H9 (cell line): ENCODE results near the gene KHK. TPM values are rescaled to one million over a fixed set of nuclear protein-coding genes. Genes with fewer than 3 reads are reported as not detected.

Experiments
- DNase-seq: peaks from one replicate; pipeline ENCODE4 v3.0.0-alpha.2; 2017
- H2AFZ ChIP-seq: one replicate; pipeline ENCODE4 v1.6.1; 2013; ENCODE audit warnings: mild to moderate bottlenecking, low read length, control low read depth, moderate library complexity
- H2AK5ac ChIP-seq: 2 replicates; pipeline ENCODE4 v1.6.1; 2013; ENCODE audit warnings: low read length, control low read depth, mixed read lengths; ENCODE audit not compliant: insufficient read length
- H2BK120ac ChIP-seq: one replicate; pipeline ENCODE4 v1.6.1; 2013; ENCODE audit warnings: low read depth, mild to moderate bottlenecking, low read length, control low read depth, inconsistent platforms; ENCODE audit not compliant: poor library complexity, severe bottlenecking
- H2BK12ac ChIP-seq: 2 replicates; pipeline ENCODE4 v1.6.1; 2013; ENCODE audit warnings: low read length, control low read depth, mixed read lengths, low read depth; ENCODE audit not compliant: insufficient read length
- H2BK15ac ChIP-seq: 2 replicates; pipeline ENCODE4 v1.6.1; 2013; ENCODE audit warnings: low read depth, low read length, control low read depth
- H2BK20ac ChIP-seq: one replicate; pipeline ENCODE4 v1.6.1; 2013; ENCODE audit warnings: low read depth, mild to moderate bottlenecking, low read length, control low read depth, inconsistent platforms; ENCODE audit not compliant: poor library complexity, severe bottlenecking
- H2BK5ac ChIP-seq: 2 replicates; pipeline ENCODE4 v1.6.1; 2013; ENCODE audit warnings: low read length, control low read depth, mixed read lengths; ENCODE audit not compliant: insufficient read length
- H3K14ac ChIP-seq: 2 replicates; pipeline ENCODE4 v1.6.1; 2013; ENCODE audit warnings: low read length, control low read depth; ENCODE audit not compliant: insufficient read depth
- H3K18ac ChIP-seq: 2 replicates; pipeline ENCODE4 v1.6.1; 2013; ENCODE audit warnings: low read depth, mild to moderate bottlenecking, mixed read lengths, low read length, control low read depth; ENCODE audit not compliant: insufficient read length
- H3K23ac ChIP-seq: 2 replicates; pipeline ENCODE4 v1.6.1; 2013; ENCODE audit warnings: low read length, control low read depth, mixed read lengths, low read depth; ENCODE audit not compliant: insufficient read length
- H3K23me2 ChIP-seq: 2 replicates; pipeline ENCODE4 v1.6.1; 2013; ENCODE audit warnings: low read depth, mild to moderate bottlenecking, mixed read lengths, low read length, control low read depth; ENCODE audit not compliant: insufficient read length, poor library complexity, severe bottlenecking
- H3K27ac ChIP-seq: 2 replicates; pipeline ENCODE4 v1.5.1; 2013; ENCODE audit warnings: low read length, control low read depth, mixed read lengths, low read depth; ENCODE audit not compliant: insufficient read length
- H3K27me3 ChIP-seq: 2 replicates; pipeline ENCODE4 v1.6.1; 2013; ENCODE audit warnings: low read length, control low read depth, inconsistent platforms; ENCODE audit not compliant: insufficient read depth
- H3K4ac ChIP-seq: 2 replicates; pipeline ENCODE4 v1.6.1; 2013; ENCODE audit warnings: low read depth, mild to moderate bottlenecking, control low read depth, inconsistent platforms, low read length, moderate library complexity
- H3K4me1 ChIP-seq: 2 replicates; pipeline ENCODE4 v1.6.1; 2013; ENCODE audit warnings: low read length, control low read depth, inconsistent platforms; ENCODE audit not compliant: insufficient read depth
- H3K4me2 ChIP-seq: 2 replicates; pipeline ENCODE4 v1.6.1; 2013; ENCODE audit warnings: low read length, control low read depth, mixed read lengths; ENCODE audit not compliant: insufficient read length, insufficient read depth
- H3K56ac ChIP-seq: 2 replicates; pipeline ENCODE4 v1.6.1; 2013; ENCODE audit warnings: low read depth, mild to moderate bottlenecking, mixed read lengths, low read length, control low read depth; ENCODE audit not compliant: insufficient read length
- H3K79me1 ChIP-seq: 2 replicates; pipeline ENCODE4 v1.6.1; 2013; ENCODE audit warnings: low read depth, mild to moderate bottlenecking, moderate library complexity, low read length, control low read depth, inconsistent platforms; ENCODE audit not compliant: insufficient read depth, poor library complexity, severe bottlenecking
- H3K79me2 ChIP-seq: 2 replicates; pipeline ENCODE4 v1.6.1; 2013; ENCODE audit warnings: low read length, control low read depth, inconsistent platforms; ENCODE audit not compliant: insufficient read depth
- H3K9ac ChIP-seq: 2 replicates; pipeline ENCODE4 v1.6.1; 2013; ENCODE audit warnings: low read length, control low read depth, mixed read lengths; ENCODE audit not compliant: insufficient read length; ENCODE audit errors: extremely low read depth
- H3K9me3 ChIP-seq: one replicate; pipeline ENCODE4 v1.6.1; 2013; ENCODE audit warnings: low read depth, low read length, inconsistent platforms; ENCODE audit not compliant: control insufficient read depth
- H3T11ph ChIP-seq: one replicate; pipeline ENCODE4 v1.6.1; 2013; ENCODE audit warnings: mild to moderate bottlenecking, low read length, control low read depth, inconsistent platforms
- H4K20me1 ChIP-seq: one replicate; pipeline ENCODE4 v1.6.1; 2013; ENCODE audit not compliant: control insufficient read depth, insufficient read length, insufficient read depth
- H4K5ac ChIP-seq: 2 replicates; pipeline ENCODE4 v1.6.1; 2013; ENCODE audit warnings: low read depth, mild to moderate bottlenecking, mixed read lengths, low read length, control low read depth; ENCODE audit not compliant: insufficient read length
- H4K8ac ChIP-seq: replicated peaks from 2 replicates; pipeline ENCODE4 v1.6.1; 2013; ENCODE audit warnings: low read length, control low read depth, mixed read lengths, low read depth; ENCODE audit not compliant: insufficient read length
- H4K91ac ChIP-seq: 2 replicates; pipeline ENCODE4 v1.6.1; 2013; ENCODE audit warnings: low read depth, mild to moderate bottlenecking, moderate library complexity, mixed read lengths, low read length, control low read depth; ENCODE audit not compliant: insufficient read length
- H3K27ac Mint-ChIP-seq, 3 experiments: 2 replicates in 2 of 3; 3 replicates in 1 of 3; pipeline ENCODE4 v1.8.0; 2020 to 2021; ENCODE audit warnings: mixed read lengths in 3 of 3, mild to moderate bottlenecking in 1 of 3, moderate library complexity in 1 of 3
- H3K27me3 Mint-ChIP-seq: 2 replicates; pipeline ENCODE4 v1.8.0; 2021; ENCODE audit warnings: low read depth, mild to moderate bottlenecking, moderate library complexity, mixed read lengths
- H3K36me3 Mint-ChIP-seq, 3 experiments: 2 replicates in 2 of 3; 3 replicates in 1 of 3; pipeline ENCODE4 v1.8.0; 2020 to 2021; ENCODE audit warnings: low read depth in 3 of 3, mixed read lengths in 3 of 3; ENCODE audit not compliant: insufficient read depth in 1 of 3
- H3K4me1 Mint-ChIP-seq, 2 experiments: 2 replicates each; pipeline ENCODE4 v1.8.0; 2020; ENCODE audit warnings: mixed read lengths in 2 of 2
- H3K4me3 Mint-ChIP-seq, 2 experiments: 2 replicates in 1 of 2; 3 replicates in 1 of 2; pipeline ENCODE4 v1.8.0; 2020 to 2021; ENCODE audit warnings: mild to moderate bottlenecking in 2 of 2, mixed read lengths in 2 of 2, moderate library complexity in 1 of 2
- H3K9me3 Mint-ChIP-seq, 2 experiments: 2 replicates in 1 of 2; 3 replicates in 1 of 2; pipeline ENCODE4 v1.8.0; 2020; ENCODE audit warnings: mild to moderate bottlenecking in 2 of 2, mixed read lengths in 2 of 2, moderate library complexity in 1 of 2
- CTCF ChIP-seq: fragments of 200-600 bp; sonication (generic); conservative IDR thresholded peaks from 3 replicates; pipeline ENCODE4 v1.8.0; 2021; ENCODE audit warnings: antibody characterized with exemption, mild to moderate bottlenecking
- WGBS: extraction: QIAGEN DNeasy Blood & Tissue Kit; methylation state at CpG from one replicate; pipeline ENCODE4 v1.1.7; 2013; ENCODE audit warnings: missing lambda C conversion rate, low lambda C conversion rate, mixed read lengths; ENCODE audit not compliant: insufficient read length; ENCODE audit errors: extremely low coverage; 5-methylcytosine and 5-hydroxymethylcytosine counted together
- total RNA-seq: library from RNA; stranded (reverse); gene quantifications from 2 replicates; pipeline ENCODE4 v1.2.1, GENCODE V29; 2021

Gene KHK
- total RNA-seq, 1 experiment from 2014 or later, result 12.1 TPM

- no peaks in the 10 kb centered on the region for H3K9me3 Mint-ChIP-seq
- Histone ChIP-seq H4K5ac (no peak overlapping the region), H2AFZ (no peak overlapping the region), H3K14ac (no peak overlapping the region), H3K9ac (no peak overlapping the region), H3K79me2 (no peaks in the 10 kb centered on the region), H3K23ac (no peak overlapping the region), H2BK120ac (no peak overlapping the region), H4K8ac (no peak overlapping the region), H2BK12ac (no peak overlapping the region), H4K20me1 (no peaks in the 10 kb centered on the region), H2AK5ac (no peak overlapping the region), H3K9me3 (no peaks in the 10 kb centered on the region), H3T11ph (no peak overlapping the region), H2BK5ac (no peak overlapping the region), H3K18ac (no peak overlapping the region), H3K23me2 (peaks cover 2% of the 10 kb centered on the region), H3K79me1 (no peaks in the 10 kb centered on the region), H2BK15ac (no peak overlapping the region), H3K4me1 (0 out of 2 replicates have a peak, but pooled peaks cover 3% of the 10 kb centered on the region), H3K4ac (no peak overlapping the region), H2BK20ac (no peak overlapping the region), H4K91ac (no peak overlapping the region), H3K4me2 (no peak overlapping the region), H3K27ac (no peak overlapping the region), H3K56ac (no peak overlapping the region), H3K27me3 (no peaks in the 10 kb centered on the region)
- H3K4me3 Mint-ChIP-seq, result no peak overlapping the region
- H3K4me1 Mint-ChIP-seq, result peaks cover 2 to 6% of the 10 kb centered on the region in 2 experiments
- WGBS, result no CpG with 5 or more reads among the region's 6 CpGs
- H3K36me3 Mint-ChIP-seq, result peaks cover 17 to 64% (median 53%) of the 10 kb centered on the region in 3 experiments; a peak in 6 of 7 replicates
- no peak for DNase-seq
- H3K27me3 Mint-ChIP-seq, result no peaks in the 10 kb centered on the region
- H3K27ac Mint-ChIP-seq, result no peak overlapping the region
- no peak for TF ChIP-seq CTCF
Measured at GRCh38 chr2:27057184-27057583, 29.4 kb upstream of the KHK start.
